ENCODE results near the gene UNC93A.
"Not testable (repeated sequence)": the region's sequence is repeated elsewhere in the genome, so short reads cannot be mapped to it uniquely, and the experiment has no call there.

Gene UNC93A

DNA sequence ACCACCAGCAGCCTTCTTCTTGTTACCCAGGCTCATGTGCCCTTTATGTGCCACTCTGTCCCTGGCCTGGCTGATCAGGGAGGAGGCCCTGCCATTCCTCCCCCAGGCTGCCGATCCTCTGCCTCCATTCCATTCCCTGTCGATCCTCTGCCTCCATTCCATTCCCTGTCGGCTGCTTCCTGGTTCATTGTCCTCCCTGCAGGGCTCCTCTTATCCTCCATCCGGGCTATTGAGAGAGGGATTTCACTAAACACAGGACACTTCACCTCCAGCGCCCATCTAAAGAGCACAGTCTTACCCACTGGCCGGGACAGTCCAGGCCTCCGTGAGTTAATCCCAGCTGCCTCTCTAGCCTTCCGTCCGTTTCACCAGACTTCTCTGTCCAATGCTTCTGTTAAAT is 26.1 kb downstream of the UNC93A start:
- DNase-seq: no peak

- not testable (repeated sequence) for DNase-seq
These were observed 27.2 kb downstream of the UNC93A start for GRCh38 chr6:167318354-167318753.

DNA sequence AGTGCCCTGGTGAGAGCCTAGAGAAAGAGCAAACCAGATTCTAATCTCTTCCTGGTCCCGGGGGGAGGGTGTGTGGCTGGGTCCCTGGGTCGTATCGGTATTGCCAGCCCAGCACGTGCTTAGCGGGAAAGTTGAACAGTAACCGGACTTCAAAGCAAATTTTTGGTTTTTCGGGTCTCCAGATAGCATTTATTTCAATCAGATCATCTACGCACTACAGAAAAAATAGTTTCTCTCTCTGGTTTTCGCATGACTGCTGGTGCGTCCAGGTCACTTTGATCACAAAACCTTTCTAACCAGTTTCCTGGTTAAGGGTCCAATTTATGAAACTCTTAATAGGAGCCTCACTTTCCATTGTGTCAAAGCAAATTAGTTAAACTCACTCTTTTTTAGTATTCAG is 27.7 kb downstream of the UNC93A start:
- not testable (repeated sequence) for DNase-seq

DNA sequence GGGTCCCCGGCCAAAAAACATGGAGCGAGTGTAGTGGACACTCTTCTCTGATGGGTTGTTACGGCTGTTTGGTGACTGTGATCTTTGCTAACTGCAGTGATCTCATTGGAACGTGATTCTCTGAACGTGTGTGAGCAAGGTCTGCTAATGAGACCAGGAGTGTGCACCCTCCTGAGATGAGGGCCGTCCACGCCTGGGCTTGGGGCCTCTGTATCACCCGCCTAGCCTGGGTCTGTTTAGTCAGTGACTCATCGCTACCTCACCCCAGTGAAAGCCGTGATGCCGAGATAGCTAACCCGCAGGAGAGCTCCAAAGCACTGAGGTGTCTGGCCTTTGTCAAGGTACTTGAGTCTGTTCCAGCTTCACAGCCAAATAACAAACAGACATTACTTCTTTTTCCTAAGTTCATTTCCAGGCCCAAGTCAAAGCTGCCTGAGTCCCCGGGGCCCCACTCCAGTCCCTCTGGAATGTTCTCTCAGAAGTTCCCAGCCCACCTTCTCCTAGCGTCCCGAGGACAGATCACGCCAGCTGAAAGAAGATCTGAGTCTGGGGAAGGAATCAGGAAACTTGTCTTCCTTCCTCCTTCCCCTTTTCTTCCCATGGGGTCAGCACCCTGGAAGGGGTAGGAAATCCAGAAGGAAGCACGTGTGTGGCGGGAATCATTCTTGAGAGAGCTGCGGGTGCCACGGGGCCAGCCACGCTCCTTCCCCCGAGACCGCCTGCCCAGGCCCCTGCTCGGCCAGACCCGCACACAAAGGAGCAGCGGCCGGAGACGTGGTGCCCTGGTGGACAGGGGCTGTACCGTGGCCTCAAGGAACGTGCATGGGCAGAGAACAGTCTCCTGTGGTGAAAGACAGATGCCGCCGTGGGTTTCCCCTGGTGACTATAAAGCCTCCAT is 29.0 kb downstream of the UNC93A start:
- not testable (repeated sequence) for DNase-seq

DNA sequence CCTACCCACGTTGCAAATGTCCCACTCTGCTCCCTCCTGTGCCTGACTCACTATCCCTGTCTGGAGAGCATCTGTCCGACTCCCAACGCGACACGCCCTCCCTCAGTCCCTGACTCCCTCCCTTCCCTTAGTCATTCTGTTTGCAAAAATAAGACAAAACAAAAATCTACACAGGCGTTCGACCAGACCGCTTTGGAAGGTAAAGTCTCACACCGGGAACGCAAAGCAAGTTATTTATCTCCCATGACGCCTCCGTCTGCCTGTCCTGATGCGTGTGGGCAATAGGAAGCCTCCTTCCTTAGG is 29.6 kb downstream of the UNC93A start:
- not testable (repeated sequence) for DNase-seq

- not testable (repeated sequence) for DNase-seq
These were observed 30.1 kb downstream of the UNC93A start for GRCh38 chr6:167321185-167321584.

- DNase-seq: no peak
These were observed 32.0 kb downstream of the UNC93A start for GRCh38 chr6:167323111-167323510.

DNA sequence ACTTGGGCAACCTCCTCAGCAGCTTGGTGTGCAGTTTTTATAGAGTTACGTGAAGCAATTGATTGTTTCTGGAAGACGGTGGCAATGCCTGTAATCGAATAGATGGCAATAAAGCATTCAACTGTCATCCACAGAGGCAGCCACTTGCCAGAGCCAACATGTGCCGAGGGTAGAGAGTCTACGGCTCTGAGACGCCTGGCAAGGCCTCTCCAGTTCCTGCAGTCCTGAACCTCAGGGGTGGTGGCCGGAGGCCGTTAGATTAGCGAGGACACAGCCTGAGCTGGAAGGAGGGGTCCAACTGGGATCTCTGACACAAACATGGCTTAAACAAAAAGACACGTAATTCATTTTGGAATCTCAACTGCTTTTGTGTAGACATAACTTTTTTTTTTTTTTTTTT is 33.0 kb downstream of the UNC93A start:
- no peak for DNase-seq

DNA sequence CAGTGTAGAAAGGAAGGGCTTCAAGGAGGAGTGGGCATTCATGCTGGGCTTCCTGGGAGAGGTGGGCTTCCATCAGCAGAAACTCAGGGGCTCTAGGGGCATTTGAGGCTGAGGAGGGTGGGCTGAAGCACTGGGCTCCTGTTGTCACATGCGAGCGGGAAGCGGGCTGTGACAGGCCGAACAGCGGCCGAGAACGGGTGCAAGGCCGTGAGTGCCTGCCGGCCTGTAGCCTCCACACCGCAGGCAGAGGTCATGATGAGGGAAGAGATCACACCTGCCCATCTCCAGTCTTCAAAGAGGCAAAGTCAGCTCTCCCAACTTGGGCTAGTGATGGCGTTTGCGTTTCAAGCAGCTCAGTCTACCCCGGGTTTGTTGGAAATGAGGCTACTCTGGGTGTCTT is 34.7 kb downstream of the UNC93A start:
- DNase-seq: no peak

- DNase-seq: no peak
These were observed 36.3 kb downstream of the UNC93A start for GRCh38 chr6:167327391-167327790.

- no peak for DNase-seq
These were observed 37.0 kb downstream of the UNC93A start for GRCh38 chr6:167328086-167328485.

DNA sequence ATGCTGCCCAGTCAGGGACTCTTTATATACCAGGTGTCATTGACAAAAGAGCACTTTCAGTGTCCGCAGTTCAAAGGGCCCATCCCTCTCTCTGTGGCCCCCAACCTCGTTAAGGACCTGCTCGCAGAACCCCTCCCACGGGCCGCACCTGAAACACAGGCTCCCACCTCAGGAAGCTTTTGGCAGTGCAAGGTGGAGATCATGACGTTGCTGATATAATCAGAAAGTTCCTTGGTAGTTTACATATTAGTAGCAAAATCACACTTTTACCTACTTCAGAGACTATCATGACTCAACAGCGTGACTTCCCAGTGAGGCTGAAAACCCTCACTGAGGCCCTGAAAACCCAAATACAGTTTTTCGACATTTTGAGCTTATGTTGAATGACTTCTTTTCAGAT is 37.9 kb downstream of the UNC93A start:
- DNase-seq: no peak

DNA sequence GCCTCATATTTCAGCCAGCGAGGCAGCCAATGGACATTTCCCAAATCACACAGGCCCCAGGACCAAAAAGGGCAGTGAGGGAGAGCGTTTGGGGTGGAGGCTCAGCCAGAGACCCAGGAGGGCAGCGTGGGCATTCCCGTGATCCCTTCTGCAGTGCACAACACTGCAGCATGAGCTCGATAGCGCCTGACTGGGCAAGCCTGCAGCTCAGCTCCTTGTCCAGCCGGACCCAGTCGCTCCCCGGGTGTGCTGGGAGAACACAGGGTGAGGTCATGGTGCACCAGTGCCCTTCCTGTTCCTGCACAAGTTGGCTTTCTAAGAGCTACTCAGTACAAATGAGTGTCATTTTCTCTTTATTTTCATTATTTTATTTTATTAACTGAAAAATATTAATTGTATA is 39.6 kb downstream of the UNC93A start:
- DNase-seq: no peak

GRCh38 chr6:167331565-167331964 is 40.5 kb downstream of the UNC93A start:
- DNase-seq: no peak

DNA sequence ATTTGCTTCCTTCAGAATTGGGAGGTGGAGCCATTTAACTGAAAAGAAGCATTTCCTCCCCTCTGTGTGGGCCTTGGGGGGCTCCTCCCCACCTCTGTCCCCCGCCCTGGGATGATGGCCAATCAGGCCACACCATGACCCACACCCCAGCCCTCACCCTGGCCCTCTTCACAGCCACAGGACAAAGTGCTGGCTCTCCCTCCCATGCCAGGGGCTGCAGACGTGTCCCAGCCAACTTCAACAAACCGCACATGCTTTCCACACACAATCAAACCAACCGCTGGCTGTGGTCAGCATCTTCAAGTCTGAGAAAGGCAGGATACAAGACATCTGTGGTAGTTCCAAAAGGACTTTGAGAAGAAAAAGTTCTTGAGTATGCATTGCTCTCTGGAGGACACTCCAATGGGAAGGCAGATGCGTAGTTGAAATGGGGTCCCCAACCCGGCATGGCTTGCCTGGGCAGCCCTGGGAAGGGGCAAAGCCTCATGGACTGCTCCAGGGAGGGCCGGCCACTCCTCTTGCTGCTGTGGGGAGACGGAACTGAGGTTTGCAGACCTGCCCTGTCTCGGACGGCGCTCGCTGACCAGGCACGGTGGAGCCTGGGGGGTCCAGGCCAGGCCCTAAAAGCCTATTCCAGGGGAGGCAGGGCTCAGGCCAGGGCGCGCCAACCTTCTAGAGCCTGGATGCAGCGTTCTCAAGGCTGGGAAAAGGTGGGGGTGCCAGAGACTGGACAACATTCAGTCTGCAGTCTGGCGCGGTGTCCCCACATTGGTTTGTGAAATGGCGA is 45.9 kb downstream of the UNC93A start:
- no peak for DNase-seq

GRCh38 chr6:167337675-167338449 is 46.7 kb downstream of the UNC93A start:
- DNase-seq: no peak

DNA sequence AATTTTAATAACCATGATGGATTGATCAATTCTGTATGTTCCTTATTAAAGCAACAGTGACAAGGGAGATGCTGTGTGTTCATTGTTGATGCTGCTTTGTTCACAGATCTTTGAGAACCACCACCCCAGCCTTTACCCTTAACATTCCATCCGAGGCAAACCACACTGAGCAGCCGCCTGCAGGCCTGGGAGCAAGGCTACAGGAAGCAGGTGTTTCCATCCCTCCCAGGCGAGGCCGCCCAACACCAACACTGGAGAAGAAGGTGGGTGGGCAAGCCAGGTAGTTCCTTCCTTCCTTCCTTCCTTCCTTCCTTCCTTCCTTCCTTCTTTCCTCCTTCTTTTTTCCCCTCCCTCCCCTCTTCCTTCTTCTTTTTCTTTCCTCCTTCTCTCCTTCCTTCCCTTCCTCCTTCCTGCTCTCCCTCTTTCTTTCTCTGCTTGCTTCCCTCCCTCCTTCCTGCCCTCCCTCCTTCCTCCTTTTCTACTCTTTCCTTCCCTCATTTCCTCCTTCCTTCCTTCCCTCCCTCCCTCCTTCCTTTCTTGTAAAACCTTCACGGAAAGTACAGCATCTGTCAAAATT is 47.5 kb downstream of the UNC93A start:
- no peak for DNase-seq

DNA sequence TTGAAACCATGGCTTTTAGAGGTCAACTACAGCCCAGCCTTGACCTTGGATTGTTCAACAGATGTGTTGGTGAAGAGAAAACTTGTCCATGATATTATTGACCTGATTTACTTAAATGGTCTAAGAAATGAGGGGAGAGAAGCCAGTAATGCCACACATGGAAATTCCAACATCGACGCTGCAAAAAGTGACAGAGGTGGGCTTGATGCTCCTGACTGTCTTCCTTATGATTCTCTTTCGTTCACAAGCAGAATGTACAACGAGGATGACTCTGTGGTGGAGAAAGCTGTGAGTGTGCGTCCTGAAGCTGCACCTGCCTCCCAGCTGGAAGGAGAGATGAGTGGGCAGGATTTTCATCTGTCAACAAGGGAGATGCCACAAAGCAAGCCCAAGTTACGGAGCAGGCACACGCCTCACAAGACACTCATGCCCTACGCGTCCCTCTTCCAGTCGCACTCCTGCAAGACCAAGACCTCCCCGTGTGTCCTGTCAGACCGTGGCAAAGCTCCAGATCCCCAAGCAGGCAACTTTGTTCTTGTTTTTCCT is 50.0 kb downstream of the UNC93A start:
- DNase-seq: no peak

- DNase-seq: no peak
These were observed 50.8 kb downstream of the UNC93A start for GRCh38 chr6:167341665-167342655.

DNA sequence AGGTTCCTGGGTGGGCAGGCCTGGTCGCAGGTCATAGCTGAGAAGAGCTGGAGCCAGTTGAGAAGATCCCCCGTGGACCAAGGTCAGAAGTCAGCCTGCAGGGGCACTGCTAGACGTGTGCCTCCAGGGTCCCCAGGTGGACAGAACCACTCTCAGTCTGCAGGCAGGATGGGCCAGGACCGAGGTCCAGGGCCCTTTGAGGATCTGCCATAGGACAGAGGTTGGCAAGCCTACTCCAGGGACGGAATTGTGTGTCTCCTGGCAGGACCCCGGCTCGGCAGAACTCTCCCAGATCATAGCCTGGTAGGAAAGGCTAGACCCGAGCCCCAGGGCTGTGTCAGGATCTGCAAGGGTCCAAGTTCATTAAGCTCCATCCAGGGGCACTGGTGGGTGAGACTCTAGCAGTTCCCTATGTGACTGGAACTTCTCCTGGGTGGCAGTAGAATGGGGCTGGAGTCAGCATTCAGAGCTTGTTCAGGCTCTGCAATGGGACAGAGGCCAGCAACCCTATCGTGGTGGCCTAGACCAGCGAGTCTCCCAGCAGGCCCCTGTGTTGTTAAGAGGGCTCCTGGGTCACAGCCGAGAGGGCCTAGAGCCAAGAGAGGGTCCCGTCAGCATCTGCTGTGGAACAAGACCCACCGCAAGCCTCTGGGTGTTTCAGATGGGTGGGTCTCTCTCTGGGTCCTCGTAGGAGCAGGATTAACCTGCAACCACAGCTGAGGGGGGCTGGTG is 51.9 kb downstream of the UNC93A start:
- no peak for DNase-seq

GRCh38 chr6:167345348-167345747 is 54.2 kb downstream of the UNC93A start:
- no peak for DNase-seq
